RWPE1 (cell line): ENCODE measurements around the gene EMC10.
"Not testable (repeated sequence)": the region's sequence is repeated elsewhere in the genome, so short reads cannot be mapped to it uniquely, and the experiment has no call there.

Experiments
- CTCF ChIA-PET: fragments of 350-600 bp; sonication (Branson Sonifier 250); formaldehyde crosslinking; extraction: SDS; loops from one replicate; lab custom pipeline; 2021; lab: Yijun Ruan, JAX
- POLR2A ChIA-PET: fragments of 400-600 bp; formaldehyde crosslinking; extraction: SDS; loops from one replicate; lab custom pipeline; 2020; ENCODE audit warnings: antibody characterized with exemption; ENCODE audit not compliant: low non-redundant PET; lab: Yijun Ruan, JAX
- DNase-seq: peaks from one replicate; pipeline ENCODE4 v3.0.0; 2012; ENCODE audit warnings: low spot score
- H3K27ac ChIP-seq: fragments of 450-650 bp; 2 replicates; pipeline ENCODE4 v1.5.1; 2017
- CTCF ChIP-seq: fragments of 450-650 bp; conservative IDR thresholded peaks from 2 replicates; pipeline ENCODE4 v1.5.1; 2017; ENCODE audit warnings: low read depth, mild to moderate bottlenecking

Gene EMC10

GRCh38 chr19:50465000-50465399 is 11.3 kb upstream of the EMC10 start:
- CTCF ChIA-PET, result interaction anchor here (0.7 kb wide), 1 partner anchor 168 kb away, joined by 4 read pairs; no protein-coding TSS in a partner anchor
- POLR2A ChIA-PET, result no interaction called here
- H3K27ac ChIP-seq, result no peak overlapping the region
- no peak for DNase-seq
- TF ChIP-seq CTCF, result no peak

- H3K27ac ChIP-seq, result no peak overlapping the region
- ChIA-PET CTCF (interaction anchor here (0.7 to 0.9 kb wide), 2 partner anchors 98 to 338 kb away, joined by 3 read pairs; no protein-coding TSS in a partner anchor), POLR2A (no interaction called here)
- TF ChIP-seq CTCF, result no peak
- DNase-seq, result no peak
These were observed 10.2 kb upstream of the EMC10 start for GRCh38 chr19:50465986-50466705.

GRCh38 chr19:50466706-50467039 is 9.6 kb upstream of the EMC10 start:
- TF ChIP-seq CTCF, result no peak
- ChIA-PET CTCF (no interaction called here), POLR2A (no interaction called here)
- H3K27ac ChIP-seq, result no peak overlapping the region
- no peak for DNase-seq

- no peak for DNase-seq
- no peak for TF ChIP-seq CTCF
- ChIA-PET CTCF (no interaction called here), POLR2A (no interaction called here)
- H3K27ac ChIP-seq, result no peak overlapping the region
These were observed 8.7 kb upstream of the EMC10 start for GRCh38 chr19:50467566-50467965.

GRCh38 chr19:50468818-50469217 is 7.5 kb upstream of the EMC10 start:
- DNase-seq, result no peak
- no peak overlapping the region for H3K27ac ChIP-seq
- CTCF ChIA-PET, result no interaction called here
- POLR2A ChIA-PET, result no interaction called here
- TF ChIP-seq CTCF, result no peak

GRCh38 chr19:50473336-50473735 is 3.0 kb upstream of the EMC10 start:
- H3K27ac ChIP-seq, result 0 out of 2 replicates have a peak overlapping the region, but pooled peaks have one; percentile 10
- CTCF ChIA-PET, result interaction anchor here (0.7 kb wide), 2 partner anchors 326 to 1322 kb away, joined by 3 to 9 read pairs; partner anchors contain the start of gene FPR3
- POLR2A ChIA-PET, DNase-seq: not testable (repeated sequence)

GRCh38 chr19:50475101-50475568 is 1.2 kb upstream of the EMC10 start:
- no peak for DNase-seq
- ChIA-PET CTCF (no interaction called here), POLR2A (no interaction called here)
- H3K27ac ChIP-seq, result no peak overlapping the region
- TF ChIP-seq CTCF, result no peak
